Measurements from ENCODE around the gene ARNT2. TPM values are rescaled to one million over a fixed set of nuclear protein-coding genes. Genes with fewer than 3 reads are reported as not detected.

ARNT2 gene
- total and polyA plus RNA-seq, 2 experiments from 2014 or later = 4.6 to 11.6 TPM

DNA sequence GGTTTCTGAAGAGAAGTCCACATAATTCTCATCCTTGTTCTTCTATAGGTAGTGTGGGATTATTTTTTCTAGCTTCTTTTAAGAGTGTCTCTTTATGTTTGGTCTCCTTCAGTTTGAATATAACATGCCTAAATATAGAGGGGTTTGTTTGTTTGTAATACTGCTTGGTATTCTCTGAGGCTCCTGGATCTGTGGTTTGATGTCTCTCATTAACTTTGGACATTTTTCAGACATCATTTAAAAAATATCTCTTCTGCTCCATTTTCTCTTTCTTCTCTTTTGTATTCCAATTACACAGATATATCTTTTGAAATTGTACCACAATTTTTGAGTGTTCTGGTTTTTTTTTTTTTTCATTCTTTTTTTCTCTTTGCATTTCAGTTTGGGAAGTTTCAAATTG is 113.1 kb downstream of the ARNT2 start (continued):
- TF ChIP-seq, protein P1, sequence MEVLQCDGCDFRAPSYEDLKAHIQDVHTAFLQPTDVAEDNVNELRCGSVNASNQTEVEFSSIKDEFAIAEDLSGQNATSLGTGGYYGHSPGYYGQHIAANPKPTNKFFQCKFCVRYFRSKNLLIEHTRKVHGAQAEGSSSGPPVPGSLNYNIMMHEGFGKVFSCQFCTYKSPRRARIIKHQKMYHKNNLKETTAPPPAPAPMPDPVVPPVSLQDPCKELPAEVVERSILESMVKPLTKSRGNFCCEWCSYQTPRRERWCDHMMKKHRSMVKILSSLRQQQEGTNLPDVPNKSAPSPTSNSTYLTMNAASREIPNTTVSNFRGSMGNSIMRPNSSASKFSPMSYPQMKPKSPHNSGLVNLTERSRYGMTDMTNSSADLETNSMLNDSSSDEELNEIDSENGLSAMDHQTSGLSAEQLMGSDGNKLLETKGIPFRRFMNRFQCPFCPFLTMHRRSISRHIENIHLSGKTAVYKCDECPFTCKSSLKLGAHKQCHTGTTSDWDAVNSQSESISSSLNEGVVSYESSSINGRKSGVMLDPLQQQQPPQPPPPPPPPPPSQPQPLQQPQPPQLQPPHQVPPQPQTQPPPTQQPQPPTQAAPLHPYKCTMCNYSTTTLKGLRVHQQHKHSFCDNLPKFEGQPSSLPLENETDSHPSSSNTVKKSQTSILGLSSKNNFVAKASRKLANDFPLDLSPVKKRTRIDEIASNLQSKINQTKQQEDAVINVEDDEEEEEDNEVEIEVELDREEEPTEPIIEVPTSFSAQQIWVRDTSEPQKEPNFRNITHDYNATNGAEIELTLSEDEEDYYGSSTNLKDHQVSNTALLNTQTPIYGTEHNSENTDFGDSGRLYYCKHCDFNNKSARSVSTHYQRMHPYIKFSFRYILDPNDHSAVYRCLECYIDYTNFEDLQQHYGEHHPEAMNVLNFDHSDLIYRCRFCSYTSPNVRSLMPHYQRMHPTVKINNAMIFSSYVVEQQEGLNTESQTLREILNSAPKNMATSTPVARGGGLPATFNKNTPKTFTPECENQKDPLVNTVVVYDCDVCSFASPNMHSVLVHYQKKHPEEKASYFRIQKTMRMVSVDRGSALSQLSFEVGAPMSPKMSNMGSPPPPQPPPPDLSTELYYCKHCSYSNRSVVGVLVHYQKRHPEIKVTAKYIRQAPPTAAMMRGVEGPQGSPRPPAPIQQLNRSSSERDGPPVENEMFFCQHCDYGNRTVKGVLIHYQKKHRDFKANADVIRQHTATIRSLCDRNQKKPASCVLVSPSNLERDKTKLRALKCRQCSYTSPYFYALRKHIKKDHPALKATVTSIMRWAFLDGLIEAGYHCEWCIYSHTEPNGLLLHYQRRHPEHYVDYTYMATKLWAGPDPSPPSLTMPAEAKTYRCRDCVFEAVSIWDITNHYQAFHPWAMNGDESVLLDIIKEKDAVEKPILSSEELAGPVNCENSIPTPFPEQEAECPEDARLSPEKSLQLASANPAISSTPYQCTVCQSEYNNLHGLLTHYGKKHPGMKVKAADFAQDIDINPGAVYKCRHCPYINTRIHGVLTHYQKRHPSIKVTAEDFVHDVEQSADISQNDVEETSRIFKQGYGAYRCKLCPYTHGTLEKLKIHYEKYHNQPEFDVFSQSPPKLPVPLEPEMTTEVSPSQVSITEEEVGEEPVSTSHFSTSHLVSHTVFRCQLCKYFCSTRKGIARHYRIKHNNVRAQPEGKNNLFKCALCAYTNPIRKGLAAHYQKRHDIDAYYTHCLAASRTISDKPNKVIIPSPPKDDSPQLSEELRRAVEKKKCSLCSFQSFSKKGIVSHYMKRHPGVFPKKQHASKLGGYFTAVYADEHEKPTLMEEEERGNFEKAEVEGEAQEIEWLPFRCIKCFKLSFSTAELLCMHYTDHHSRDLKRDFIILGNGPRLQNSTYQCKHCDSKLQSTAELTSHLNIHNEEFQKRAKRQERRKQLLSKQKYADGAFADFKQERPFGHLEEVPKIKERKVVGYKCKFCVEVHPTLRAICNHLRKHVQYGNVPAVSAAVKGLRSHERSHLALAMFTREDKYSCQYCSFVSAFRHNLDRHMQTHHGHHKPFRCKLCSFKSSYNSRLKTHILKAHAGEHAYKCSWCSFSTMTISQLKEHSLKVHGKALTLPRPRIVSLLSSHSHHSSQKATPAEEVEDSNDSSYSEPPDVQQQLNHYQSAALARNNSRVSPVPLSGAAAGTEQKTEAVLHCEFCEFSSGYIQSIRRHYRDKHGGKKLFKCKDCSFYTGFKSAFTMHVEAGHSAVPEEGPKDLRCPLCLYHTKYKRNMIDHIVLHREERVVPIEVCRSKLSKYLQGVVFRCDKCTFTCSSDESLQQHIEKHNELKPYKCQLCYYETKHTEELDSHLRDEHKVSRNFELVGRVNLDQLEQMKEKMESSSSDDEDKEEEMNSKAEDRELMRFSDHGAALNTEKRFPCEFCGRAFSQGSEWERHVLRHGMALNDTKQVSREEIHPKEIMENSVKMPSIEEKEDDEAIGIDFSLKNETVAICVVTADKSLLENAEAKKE (CRISPR knock-in tag; IDR thresholded peaks at IDR 0.05) = no peak
- TF ChIP-seq, protein P2, sequence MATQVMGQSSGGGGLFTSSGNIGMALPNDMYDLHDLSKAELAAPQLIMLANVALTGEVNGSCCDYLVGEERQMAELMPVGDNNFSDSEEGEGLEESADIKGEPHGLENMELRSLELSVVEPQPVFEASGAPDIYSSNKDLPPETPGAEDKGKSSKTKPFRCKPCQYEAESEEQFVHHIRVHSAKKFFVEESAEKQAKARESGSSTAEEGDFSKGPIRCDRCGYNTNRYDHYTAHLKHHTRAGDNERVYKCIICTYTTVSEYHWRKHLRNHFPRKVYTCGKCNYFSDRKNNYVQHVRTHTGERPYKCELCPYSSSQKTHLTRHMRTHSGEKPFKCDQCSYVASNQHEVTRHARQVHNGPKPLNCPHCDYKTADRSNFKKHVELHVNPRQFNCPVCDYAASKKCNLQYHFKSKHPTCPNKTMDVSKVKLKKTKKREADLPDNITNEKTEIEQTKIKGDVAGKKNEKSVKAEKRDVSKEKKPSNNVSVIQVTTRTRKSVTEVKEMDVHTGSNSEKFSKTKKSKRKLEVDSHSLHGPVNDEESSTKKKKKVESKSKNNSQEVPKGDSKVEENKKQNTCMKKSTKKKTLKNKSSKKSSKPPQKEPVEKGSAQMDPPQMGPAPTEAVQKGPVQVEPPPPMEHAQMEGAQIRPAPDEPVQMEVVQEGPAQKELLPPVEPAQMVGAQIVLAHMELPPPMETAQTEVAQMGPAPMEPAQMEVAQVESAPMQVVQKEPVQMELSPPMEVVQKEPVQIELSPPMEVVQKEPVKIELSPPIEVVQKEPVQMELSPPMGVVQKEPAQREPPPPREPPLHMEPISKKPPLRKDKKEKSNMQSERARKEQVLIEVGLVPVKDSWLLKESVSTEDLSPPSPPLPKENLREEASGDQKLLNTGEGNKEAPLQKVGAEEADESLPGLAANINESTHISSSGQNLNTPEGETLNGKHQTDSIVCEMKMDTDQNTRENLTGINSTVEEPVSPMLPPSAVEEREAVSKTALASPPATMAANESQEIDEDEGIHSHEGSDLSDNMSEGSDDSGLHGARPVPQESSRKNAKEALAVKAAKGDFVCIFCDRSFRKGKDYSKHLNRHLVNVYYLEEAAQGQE (IDR thresholded peaks at IDR 0.05; ENCODE audit: unreplicated experiment) = no peak

DNA sequence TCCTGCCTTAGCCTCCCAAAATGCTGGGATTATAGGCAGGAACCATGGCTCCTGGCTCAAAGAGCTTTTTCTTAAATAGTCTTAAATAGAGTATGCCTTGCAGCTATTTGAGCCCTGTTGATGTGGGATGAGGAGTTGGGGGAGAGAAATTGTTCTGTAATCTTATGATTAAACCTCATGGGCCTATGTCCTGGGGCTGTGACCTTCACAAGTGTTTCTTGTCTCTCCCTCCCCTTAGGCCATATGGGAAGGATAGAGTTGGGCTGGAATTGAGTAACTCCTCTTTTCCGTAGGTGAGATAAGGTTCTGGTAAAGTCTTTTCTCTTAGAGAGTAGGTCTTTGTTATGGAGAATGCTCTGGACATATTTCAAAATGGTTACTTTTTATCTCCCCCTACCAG is 114.3 kb downstream of the ARNT2 start:
- no peaks in the 10 kb centered on the region for H3K27me3 ChIP-seq (ENCODE audit: insufficient read depth)
- H3K4me3 ChIP-seq = no peak overlapping the region
- Mint-ChIP-seq H3K27me3 (ENCODE audit: insufficient read depth, low read depth, poor library complexity) (no peaks in the 10 kb centered on the region), H3K4me1 (no peaks in the 10 kb centered on the region), H3K9me3 (peaks cover 2% of the 10 kb centered on the region; the same call in 1 of the 3 replicates), H3K4me3 (no peak overlapping the region), H3K36me3 (ENCODE audit: low read depth) (peaks cover 10% of the 10 kb centered on the region; the same call in 2 of the 3 replicates), H3K27ac (no peak overlapping the region)
- H3K27ac ChIP-seq (ENCODE audit: low read depth) = no peak overlapping the region
- H3K36me3 ChIP-seq (ENCODE audit: insufficient read depth) = no peaks in the 10 kb centered on the region; the same call in 1 of the 2 replicates
- TF ChIP-seq STAT1 (IDR thresholded peaks at IDR 0.05; ENCODE audit: unreplicated experiment) = no peak
- TF ChIP-seq POLR2AphosphoS5 (IDR thresholded peaks at IDR 0.05; ENCODE audit: low read depth) = no peak
- TF ChIP-seq, protein P1 (CRISPR knock-in tag; IDR thresholded peaks at IDR 0.05) = no peak
- TF ChIP-seq CREB1 (CRISPR knock-in tag; IDR thresholded peaks at IDR 0.05; ENCODE audit: low read depth) = no peak
- no peak for DNase-seq (ENCODE audit: low spot score)
- H3K9me2 ChIP-seq (ENCODE audit: insufficient read depth) = no peaks in the 10 kb centered on the region
- no peaks in the 10 kb centered on the region for H3K4me1 ChIP-seq (ENCODE audit: insufficient read depth)
- no peaks in the 10 kb centered on the region for H3F3A ChIP-seq (replicated peaks; ENCODE audit: low read depth)
- no peaks in the 10 kb centered on the region for H3K79me2 ChIP-seq (replicated peaks; ENCODE audit: insufficient read depth)
- H4K20me1 ChIP-seq (replicated peaks; ENCODE audit: insufficient read depth) = no peaks in the 10 kb centered on the region; the same call in 1 of the 2 replicates
- H2AFZ ChIP-seq = no peak overlapping the region
- no peak for ATAC-seq
- H3K4me2 ChIP-seq = no peak overlapping the region
